ENCODE data around the gene KIF5B. TPM values are rescaled to one million over a fixed set of nuclear protein-coding genes. Genes with fewer than 3 reads are reported as not detected.
"Not testable (repeated sequence)": the region's sequence is repeated elsewhere in the genome, so short reads cannot be mapped to it uniquely, and the experiment has no call there.

Gene KIF5B
- total RNA-seq, 1 donor from 2014 or later, result 95.4 TPM

DNA sequence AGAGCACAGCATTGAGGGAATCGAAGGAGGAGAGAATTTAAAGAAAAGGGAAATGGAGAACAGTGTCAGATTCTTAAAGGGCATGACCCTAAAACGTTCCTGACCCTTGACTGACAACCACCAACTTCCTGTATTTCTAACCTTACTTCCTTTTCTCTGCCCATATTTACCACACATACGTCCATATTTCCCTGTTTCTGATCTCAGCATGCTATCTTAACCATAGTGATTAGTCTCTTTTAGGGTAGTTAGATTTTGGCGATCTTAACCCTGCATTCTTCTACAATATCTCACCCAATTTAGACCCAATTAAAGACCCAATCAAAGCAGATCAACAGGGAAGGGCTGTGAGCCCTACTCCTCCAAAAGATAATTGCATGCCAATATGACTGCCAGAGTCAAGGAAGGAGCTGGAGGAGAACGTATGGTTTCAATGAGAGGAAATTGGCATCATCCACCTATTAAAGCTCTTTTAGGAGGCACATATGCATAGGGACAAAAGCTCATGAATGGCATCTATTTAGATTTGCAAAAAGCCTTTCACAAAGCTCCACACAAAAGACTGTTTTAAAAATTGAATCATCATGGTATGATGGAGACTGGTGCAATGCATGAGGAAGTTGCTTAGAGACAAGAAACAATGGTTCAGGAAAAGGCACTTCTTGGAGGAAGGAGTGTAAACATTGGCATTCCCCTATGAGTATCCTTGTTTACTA is 78.6 kb downstream of the KIF5B start:
- H3K27me3 Mint-ChIP-seq (ENCODE audit: low read depth), result no peaks in the 10 kb centered on the region

DNA sequence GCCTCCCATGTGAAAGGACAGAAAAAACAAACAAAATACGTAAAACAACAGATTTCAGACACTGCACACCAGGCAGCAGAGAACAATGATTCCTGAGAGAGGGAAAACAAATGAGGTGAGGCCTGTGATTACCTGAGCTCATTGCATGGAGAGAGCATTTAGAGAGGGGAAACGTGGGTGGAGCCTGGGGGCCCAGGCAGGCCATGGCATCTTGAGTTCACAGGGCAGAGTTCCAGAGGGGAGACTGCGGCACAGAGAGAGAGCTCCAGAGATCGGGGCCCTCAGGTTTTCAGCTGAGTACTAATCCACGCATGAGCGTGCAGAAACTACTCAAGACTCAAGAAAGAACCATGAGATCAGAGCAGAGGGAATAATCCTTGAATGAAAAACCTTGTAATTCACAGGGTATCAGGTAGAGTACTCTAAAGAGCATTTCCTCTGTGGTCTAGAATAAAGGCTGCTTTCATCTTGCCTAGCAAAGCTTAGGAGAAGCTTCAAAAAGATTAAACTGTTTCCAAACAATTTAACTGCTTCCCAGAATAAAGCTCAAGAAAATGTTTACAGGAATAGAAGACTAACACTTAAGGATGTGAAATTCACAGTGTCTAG is 81.0 kb downstream of the KIF5B start:
- H3K36me3 Mint-ChIP-seq (ENCODE audit: low read depth), result peaks cover 19% of the 10 kb centered on the region
- DNase-seq (ENCODE audit: low read depth, low spot score), result no peak
- no peaks in the 10 kb centered on the region for H3K27me3 Mint-ChIP-seq (ENCODE audit: low read depth)
- peaks cover 24% of the 10 kb centered on the region for H3K4me1 Mint-ChIP-seq
- no peak overlapping the region for H3K4me3 Mint-ChIP-seq
- no peak overlapping the region for H3K27ac Mint-ChIP-seq (ENCODE audit: unreplicated experiment)
- peaks cover 7% of the 10 kb centered on the region for H3K9me3 Mint-ChIP-seq
- TF ChIP-seq CTCF (conservative IDR thresholded peaks at IDR 0.05), result no peak

More for the DNA sequence above, 78.6 kb downstream of the KIF5B start:
- Mint-ChIP-seq H3K27ac (ENCODE audit: unreplicated experiment) (no peak overlapping the region), H3K36me3 (ENCODE audit: low read depth) (peaks cover 31% of the 10 kb centered on the region), H3K9me3 (peaks cover 10% of the 10 kb centered on the region), H3K4me1 (peaks cover 24% of the 10 kb centered on the region), H3K4me3 (no peak overlapping the region)
- DNase-seq (ENCODE audit: low read depth, low spot score), result no peak
- TF ChIP-seq CTCF (conservative IDR thresholded peaks at IDR 0.05), result no peak

GRCh38 chr10:31974434-31975124 is 81.6 kb downstream of the KIF5B start:
- no peak overlapping the region for H3K4me3 Mint-ChIP-seq
- H3K4me1 Mint-ChIP-seq, result peaks cover 24% of the 10 kb centered on the region
- no peak overlapping the region for H3K27ac Mint-ChIP-seq (ENCODE audit: unreplicated experiment)
- no peaks in the 10 kb centered on the region for H3K27me3 Mint-ChIP-seq (ENCODE audit: low read depth)
- H3K9me3 Mint-ChIP-seq, result peaks cover 4% of the 10 kb centered on the region
- no peak for DNase-seq (ENCODE audit: low read depth, low spot score)
- no peak for TF ChIP-seq CTCF (conservative IDR thresholded peaks at IDR 0.05)
- peaks cover 15% of the 10 kb centered on the region for H3K36me3 Mint-ChIP-seq (ENCODE audit: low read depth)

DNA sequence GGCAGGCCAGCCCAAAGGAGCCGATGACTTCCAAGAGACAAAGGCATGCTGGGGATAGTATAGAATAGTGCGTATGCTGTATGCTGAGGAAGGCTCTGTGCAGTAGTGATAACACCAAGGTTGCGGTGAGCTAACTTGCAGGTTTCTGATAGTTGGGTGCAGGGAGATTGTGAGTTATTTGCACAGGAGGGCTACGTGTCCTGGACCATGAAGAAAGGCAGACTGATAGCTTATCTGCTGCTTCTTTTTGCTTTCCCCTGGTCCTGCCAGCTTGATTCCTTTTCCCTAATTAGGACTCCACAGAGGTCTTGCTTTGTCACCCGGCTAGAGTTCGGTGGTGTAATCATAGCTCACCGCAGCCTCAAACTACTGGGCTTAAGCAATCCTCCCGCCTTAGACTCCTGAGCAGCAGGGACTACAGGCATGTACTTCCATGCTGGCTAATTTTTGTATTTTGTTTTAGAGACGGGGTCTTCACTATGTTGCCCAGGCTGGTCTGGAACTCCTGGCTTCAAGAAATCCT is 83.6 kb downstream of the KIF5B start:
- Mint-ChIP-seq H3K36me3 (ENCODE audit: low read depth) (peaks cover 6% of the 10 kb centered on the region), H3K9me3 (no peaks in the 10 kb centered on the region), H3K27me3 (ENCODE audit: low read depth) (no peaks in the 10 kb centered on the region), H3K4me3 (no peak overlapping the region), H3K4me1 (peaks cover 18% of the 10 kb centered on the region), H3K27ac (ENCODE audit: unreplicated experiment) (peak overlapping the region; percentile 19)
- DNase-seq (ENCODE audit: low read depth, low spot score), result no peak
- TF ChIP-seq CTCF (conservative IDR thresholded peaks at IDR 0.05), result no peak

GRCh38 chr10:31969847-31970246 is 86.4 kb downstream of the KIF5B start:
- not testable (repeated sequence) for H3K27ac Mint-ChIP-seq (ENCODE audit: unreplicated experiment); H3K4me3 Mint-ChIP-seq; H3K9me3 Mint-ChIP-seq; DNase-seq (ENCODE audit: low read depth, low spot score); H3K36me3 Mint-ChIP-seq (ENCODE audit: low read depth); H3K27me3 Mint-ChIP-seq (ENCODE audit: low read depth); H3K4me1 Mint-ChIP-seq

Measured in neural crest cell (in vitro differentiated cells).